ENCODE measurements around the gene CD79A.

CD79A gene

GRCh38 chr19:41892173-41892902 lies 15.3 kb downstream of the CD79A start:
- H3K36me3 ChIP-seq, result peaks cover 78% of the 10 kb centered on the region
- no peaks in the 10 kb centered on the region for H3K9me3 ChIP-seq
- H4K20me1 ChIP-seq, result peaks cover 63% of the 10 kb centered on the region
- no peak overlapping the region for H3K9ac ChIP-seq
- H3K4me3 ChIP-seq, result no peak overlapping the region
- peak overlapping the region; percentile 39; the same call in 1 of the 2 replicates for H3K27ac ChIP-seq
- TF ChIP-seq Cebpa-rat (IDR thresholded peaks at IDR 0.05), result no peak
- H3K4me1 ChIP-seq, result peaks cover 53% of the 10 kb centered on the region
- H3K27me3 ChIP-seq, result no peaks in the 10 kb centered on the region
- no peak overlapping the region; the same call in 1 of the 2 replicates for H3K4me2 ChIP-seq

- TF ChIP-seq Cebpa-rat (IDR thresholded peaks at IDR 0.05), result no peak
- Histone ChIP-seq H3K4me2 (0 out of 2 replicates have a peak overlapping the region, but pooled peaks have one; percentile 9), H3K4me3 (no peak overlapping the region), H3K9me3 (no peaks in the 10 kb centered on the region), H3K36me3 (peaks cover 82% of the 10 kb centered on the region), H3K4me1 (peaks cover 41% of the 10 kb centered on the region), H3K27ac (peak overlapping the region; percentile 30; the same call in 1 of the 2 replicates), H3K9ac (no peak overlapping the region), H3K27me3 (no peaks in the 10 kb centered on the region), H4K20me1 (peaks cover 57% of the 10 kb centered on the region)
These were observed 16.8 kb downstream of the CD79A start for GRCh38 chr19:41893899-41894298.

DNA sequence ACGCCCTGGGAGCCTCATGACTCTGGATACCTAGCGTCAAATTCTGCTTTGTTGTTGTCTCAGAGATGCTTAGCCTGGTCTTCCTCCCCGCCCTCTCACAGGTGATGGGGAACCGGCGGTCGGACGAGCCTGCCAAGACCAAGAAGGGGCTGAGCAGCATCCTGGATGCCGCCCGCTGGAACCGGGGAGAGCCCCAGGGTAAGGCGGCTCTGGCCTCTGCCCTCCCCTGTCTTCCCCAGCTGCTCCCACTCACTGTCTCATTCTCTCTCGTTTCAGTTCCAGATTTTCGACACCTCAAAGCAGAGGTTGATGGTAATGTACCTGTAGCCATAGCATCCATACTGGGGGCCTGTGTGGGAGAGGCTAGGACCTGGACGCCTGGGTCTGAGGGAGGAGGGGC lies 17.3 kb downstream of the CD79A start:
- TF ChIP-seq Cebpa-rat (IDR thresholded peaks at IDR 0.05), result no peak
- H3K9me3 ChIP-seq, result no peaks in the 10 kb centered on the region
- no peak overlapping the region for H3K9ac ChIP-seq
- 0 out of 2 replicates have a peak overlapping the region, but pooled peaks have one; percentile 9 for H3K4me2 ChIP-seq
- peaks cover 56% of the 10 kb centered on the region for H4K20me1 ChIP-seq
- no peaks in the 10 kb centered on the region for H3K27me3 ChIP-seq
- no peak overlapping the region for H3K4me3 ChIP-seq
- peak overlapping the region; percentile 30; the same call in 1 of the 2 replicates for H3K27ac ChIP-seq
- peaks cover 82% of the 10 kb centered on the region for H3K36me3 ChIP-seq
- H3K4me1 ChIP-seq, result peaks cover 36% of the 10 kb centered on the region

DNA sequence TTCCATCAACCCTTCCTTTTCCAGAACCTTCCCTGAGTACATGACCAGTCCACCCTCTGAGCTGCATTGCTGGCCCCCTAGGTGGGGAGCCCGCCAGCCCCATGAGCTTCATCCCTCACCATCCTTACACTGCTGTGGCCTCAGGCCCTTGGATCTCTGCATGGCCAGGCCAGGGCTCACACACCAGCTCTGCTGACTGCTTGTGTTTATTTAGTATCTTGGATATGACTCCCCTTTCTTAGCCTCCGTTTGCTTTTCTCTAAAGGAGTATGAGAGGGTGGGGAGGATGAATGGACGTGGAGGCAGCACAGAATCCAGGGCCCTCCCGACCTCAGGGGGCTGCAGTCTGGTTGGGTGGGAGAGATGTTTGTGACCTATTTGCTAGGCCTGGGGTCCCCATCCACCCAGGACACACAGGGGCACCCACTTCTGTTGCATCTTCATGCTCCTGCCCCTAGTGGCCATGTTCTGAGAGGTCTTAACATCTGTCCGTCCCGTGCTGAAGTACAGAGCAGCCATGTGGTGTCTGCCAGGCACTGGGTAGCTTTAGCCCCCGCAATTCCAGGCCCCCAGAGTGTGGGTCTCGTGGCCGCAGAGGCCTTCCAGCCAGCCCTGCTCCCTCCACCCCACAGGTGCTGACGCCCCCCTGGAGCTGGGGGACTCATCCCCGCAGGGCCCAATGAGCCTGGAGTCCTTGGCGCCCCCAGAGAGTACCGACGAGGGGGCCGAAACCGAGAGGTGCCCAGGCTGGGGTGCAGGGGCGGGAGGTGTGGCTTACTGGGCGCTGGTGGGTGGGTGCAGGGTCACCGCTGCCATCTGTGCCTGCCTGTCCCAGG lies 18.9 kb downstream of the CD79A start:
- Histone ChIP-seq H3K9ac (no peak overlapping the region), H4K20me1 (peaks cover 51% of the 10 kb centered on the region), H3K27me3 (no peaks in the 10 kb centered on the region), H3K27ac (peak overlapping the region; percentile 13; the same call in 1 of the 2 replicates), H3K4me3 (no peak overlapping the region), H3K9me3 (no peaks in the 10 kb centered on the region), H3K4me1 (peaks cover 27% of the 10 kb centered on the region), H3K4me2 (no peak overlapping the region), H3K36me3 (peaks cover 82% of the 10 kb centered on the region)
- TF ChIP-seq Cebpa-rat (IDR thresholded peaks at IDR 0.05), result no peak

DNA sequence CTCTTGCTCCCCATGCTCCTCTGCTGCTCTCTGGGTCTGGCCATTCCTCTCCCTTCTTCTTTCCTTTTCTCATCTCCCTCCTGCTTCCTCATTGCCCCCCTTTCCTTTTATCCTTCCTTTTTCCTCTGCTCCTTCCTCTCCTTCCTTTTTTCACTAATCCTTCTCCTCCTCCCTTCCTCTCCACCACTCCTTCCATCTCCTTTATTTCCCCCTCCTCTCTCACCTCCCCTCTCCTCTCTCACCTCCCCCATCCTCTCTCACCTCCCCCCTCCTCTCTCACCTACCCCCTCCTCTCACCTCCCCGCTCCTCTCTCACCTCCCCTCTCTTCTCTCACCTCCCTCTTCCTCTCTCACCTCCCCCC lies 19.5 kb downstream of the CD79A start:
- Histone ChIP-seq H3K36me3 (peaks cover 82% of the 10 kb centered on the region), H3K4me1 (peaks cover 21% of the 10 kb centered on the region), H3K9me3 (no peaks in the 10 kb centered on the region), H3K4me3 (no peak overlapping the region), H3K4me2 (no peak overlapping the region), H3K27ac (0 out of 2 replicates have a peak overlapping the region, but pooled peaks have one; percentile 13), H3K9ac (no peak overlapping the region), H3K27me3 (no peaks in the 10 kb centered on the region), H4K20me1 (peaks cover 46% of the 10 kb centered on the region)
- no peak for TF ChIP-seq Cebpa-rat (IDR thresholded peaks at IDR 0.05)

DNA sequence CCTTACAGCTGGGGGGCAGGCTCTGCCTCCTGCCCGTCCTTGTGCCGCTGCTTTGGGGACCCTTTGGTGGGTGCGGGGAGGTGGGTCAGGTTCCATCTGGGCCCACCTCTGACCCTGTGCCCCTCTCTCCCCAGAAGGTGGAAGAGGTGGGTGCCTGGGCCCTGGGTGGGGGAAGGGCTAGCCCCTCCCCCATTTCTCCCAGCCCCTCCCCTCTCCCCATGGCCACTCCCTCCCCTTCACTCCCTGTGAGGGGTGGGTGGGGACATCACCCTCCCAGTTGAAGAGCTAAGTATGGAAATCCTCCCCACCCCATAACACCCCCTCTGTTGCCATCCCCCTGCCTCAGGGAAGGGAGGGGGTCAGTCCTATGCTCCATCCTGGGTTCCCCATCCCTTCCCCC lies 20.1 kb downstream of the CD79A start:
- Histone ChIP-seq H3K9me3 (no peaks in the 10 kb centered on the region), H3K4me2 (no peak overlapping the region), H4K20me1 (peaks cover 45% of the 10 kb centered on the region), H3K27me3 (no peaks in the 10 kb centered on the region), H3K36me3 (peaks cover 82% of the 10 kb centered on the region), H3K9ac (no peak overlapping the region), H3K4me3 (no peak overlapping the region), H3K4me1 (peaks cover 15% of the 10 kb centered on the region), H3K27ac (no peak overlapping the region)
- TF ChIP-seq Cebpa-rat (IDR thresholded peaks at IDR 0.05), result no peak

GRCh38 chr19:41897820-41898219 lies 20.7 kb downstream of the CD79A start:
- Histone ChIP-seq H3K4me3 (no peak overlapping the region), H3K27ac (no peak overlapping the region)

DNA sequence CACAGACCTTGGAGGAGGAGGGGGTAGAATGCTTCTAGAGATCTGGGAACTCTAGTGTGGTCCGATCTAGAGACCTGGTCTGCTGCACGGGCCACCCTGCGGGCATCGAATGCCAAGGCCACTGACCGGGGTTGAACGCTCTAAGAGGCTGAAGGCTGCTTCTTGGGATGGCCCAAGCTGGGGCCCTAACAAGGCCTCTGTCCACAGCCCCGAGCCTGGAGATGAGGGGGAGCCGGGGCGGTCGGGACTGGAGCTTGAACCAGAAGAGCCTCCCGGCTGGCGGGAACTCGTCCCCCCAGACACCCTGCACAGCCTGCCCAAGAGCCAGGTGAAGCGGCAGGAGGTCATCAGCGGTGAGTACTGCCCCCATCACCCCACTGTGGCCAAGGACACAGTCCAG lies 21.2 kb downstream of the CD79A start:
- no peak overlapping the region for H3K27ac ChIP-seq
- peaks cover 6% of the 10 kb centered on the region; the same call in 1 of the 2 replicates for H3K4me1 ChIP-seq
- H3K27me3 ChIP-seq, result no peaks in the 10 kb centered on the region
- no peak overlapping the region for H3K4me2 ChIP-seq
- H3K4me3 ChIP-seq, result no peak overlapping the region
- H4K20me1 ChIP-seq, result peaks cover 48% of the 10 kb centered on the region
- TF ChIP-seq Cebpa-rat (IDR thresholded peaks at IDR 0.05), result no peak
- H3K36me3 ChIP-seq, result peaks cover 84% of the 10 kb centered on the region
- no peak overlapping the region for H3K9ac ChIP-seq
- H3K9me3 ChIP-seq, result no peaks in the 10 kb centered on the region

More at GRCh38 chr19:41897820-41898219, 20.7 kb downstream of the CD79A start:
- Histone ChIP-seq H3K9ac (no peak overlapping the region), H4K20me1 (peaks cover 45% of the 10 kb centered on the region), H3K36me3 (peaks cover 82% of the 10 kb centered on the region), H3K4me2 (no peak overlapping the region), H3K27me3 (no peaks in the 10 kb centered on the region), H3K4me1 (peaks cover 9% of the 10 kb centered on the region), H3K9me3 (no peaks in the 10 kb centered on the region)
- TF ChIP-seq Cebpa-rat (IDR thresholded peaks at IDR 0.05), result no peak

GRCh38 chr19:41901707-41902360 lies 24.8 kb downstream of the CD79A start:
- Histone ChIP-seq H3K36me3 (peaks cover 94% of the 10 kb centered on the region), H3K4me2 (no peak overlapping the region), H3K27me3 (no peaks in the 10 kb centered on the region), H3K4me3 (no peak overlapping the region), H3K4me1 (no peaks in the 10 kb centered on the region), H4K20me1 (peaks cover 63% of the 10 kb centered on the region), H3K27ac (no peak overlapping the region), H3K9ac (no peak overlapping the region), H3K9me3 (no peaks in the 10 kb centered on the region)
- no peak for TF ChIP-seq Cebpa-rat (IDR thresholded peaks at IDR 0.05)

All from BLaER1 (cell line).